GM23338 (cell line): ENCODE measurements around the gene LAPTM5. TPM values are rescaled to one million over a fixed set of nuclear protein-coding genes. Genes with fewer than 3 reads are reported as not detected.

Experiments
- ATAC-seq: fragments of 200-7000 bp; cut with Tn5 transposase; 3 replicates; pipeline ENCODE4 v1.9.1; 2020
- DNase-seq: peaks from one replicate; pipeline ENCODE4 v3.0.0-alpha.2; 2015; ENCODE audit warnings: low spot score
- H2AFZ ChIP-seq: fragments of 200-600 bp; sonication (generic); 2 replicates; pipeline ENCODE4 v1.8.0; 2016; ENCODE audit warnings: antibody characterized with exemption, mild to moderate bottlenecking, moderate library complexity
- H3F3A ChIP-seq: fragments of 200-600 bp; sonication (generic); replicated peaks from 2 replicates; pipeline ENCODE4 v1.8.0; 2017; ENCODE audit warnings: antibody characterized with exemption, mixed run types, low read depth
- H3K27ac ChIP-seq: fragments of 200-600 bp; sonication (generic); 2 replicates; pipeline ENCODE4 v1.6.1; 2016; ENCODE audit warnings: low read depth
- H3K27me3 ChIP-seq: fragments of 200-600 bp; sonication (generic); 2 replicates; pipeline ENCODE4 v1.8.0; 2016; ENCODE audit warnings: mild to moderate bottlenecking, mixed run types, moderate library complexity; ENCODE audit not compliant: insufficient read depth
- H3K36me3 ChIP-seq: fragments of 200-600 bp; sonication (generic); 2 replicates; pipeline ENCODE4 v1.8.0; 2016; ENCODE audit warnings: mild to moderate bottlenecking; ENCODE audit not compliant: insufficient read depth
- H3K4me1 ChIP-seq: fragments of 200-600 bp; sonication (generic); 2 replicates; pipeline ENCODE4 v1.8.0; 2016; ENCODE audit warnings: mild to moderate bottlenecking, moderate library complexity; ENCODE audit not compliant: insufficient read depth
- H3K4me2 ChIP-seq: fragments of 200-600 bp; sonication (generic); 2 replicates; pipeline ENCODE4 v1.7.1; 2017; ENCODE audit warnings: mixed run types
- H3K4me3 ChIP-seq: fragments of 200-600 bp; sonication (generic); 2 replicates; pipeline ENCODE4 v1.6.1; 2016; ENCODE audit warnings: mixed run types
- H3K79me2 ChIP-seq: fragments of 200-600 bp; sonication (generic); replicated peaks from 2 replicates; pipeline ENCODE4 v1.8.0; 2017; ENCODE audit warnings: mild to moderate bottlenecking; ENCODE audit not compliant: insufficient read depth
- H3K9me2 ChIP-seq: fragments of 200-600 bp; sonication (generic); 2 replicates; pipeline ENCODE4 v1.8.0; 2017; ENCODE audit not compliant: insufficient read depth
- H4K20me1 ChIP-seq: fragments of 200-600 bp; sonication (generic); replicated peaks from 2 replicates; pipeline ENCODE4 v1.8.0; 2017; ENCODE audit warnings: mild to moderate bottlenecking; ENCODE audit not compliant: insufficient read depth
- H3K27ac Mint-ChIP-seq: 2 replicates; pipeline ENCODE4 v1.8.0; 2020; ENCODE audit warnings: inconsistent platforms, mild to moderate bottlenecking, moderate library complexity, mixed read lengths
- H3K27me3 Mint-ChIP-seq: 3 replicates; pipeline ENCODE4 v1.8.0; 2022; ENCODE audit warnings: low read depth, mild to moderate bottlenecking, moderate library complexity, mixed read lengths, inconsistent platforms; ENCODE audit not compliant: insufficient read depth, poor library complexity
- H3K36me3 Mint-ChIP-seq: 3 replicates; pipeline ENCODE4 v1.8.0; 2021; ENCODE audit warnings: low read depth, mild to moderate bottlenecking, inconsistent platforms, moderate library complexity, mixed read lengths
- H3K4me1 Mint-ChIP-seq: 3 replicates; pipeline ENCODE4 v1.8.0; 2020; ENCODE audit warnings: mild to moderate bottlenecking, inconsistent platforms, mixed read lengths
- H3K4me3 Mint-ChIP-seq: 3 replicates; pipeline ENCODE4 v1.8.0; 2021; ENCODE audit warnings: moderate library complexity, mild to moderate bottlenecking, inconsistent platforms, mixed read lengths
- H3K9me3 Mint-ChIP-seq: 3 replicates; pipeline ENCODE4 v1.8.0; 2020; ENCODE audit warnings: moderate library complexity, mild to moderate bottlenecking, inconsistent platforms, mixed read lengths
- CTCF ChIP-seq, 2 experiments: fragments of 200-600 bp in 1 of 2; sonication (generic) in 1 of 2; conservative IDR thresholded peaks; 2 replicates each; pipeline versions ENCODE4 v1.5.1 to v1.6.1; 2016 to 2017; ENCODE audit warnings: antibody characterized with exemption in 2 of 2, low read depth in 2 of 2, mild to moderate bottlenecking in 2 of 2, moderate library complexity in 1 of 2
- EZH2phosphoT487 ChIP-seq: fragments of 200-600 bp; sonication (generic); IDR thresholded peaks from one replicate; pipeline ENCODE4 v1.8.1; 2018; ENCODE audit warnings: antibody characterized with exemption; ENCODE audit not compliant: unreplicated experiment
- JUNB ChIP-seq: IDR thresholded peaks from one replicate; pipeline ENCODE4 v1.6.1; 2016; ENCODE audit warnings: antibody characterized with exemption; ENCODE audit not compliant: unreplicated experiment
- NANOG ChIP-seq: IDR thresholded peaks from 2 replicates; pipeline ENCODE4 v1.6.1; 2016; ENCODE audit warnings: antibody characterized with exemption, borderline replicate concordance
- POLR2AphosphoS5 ChIP-seq: IDR thresholded peaks from 2 replicates; pipeline ENCODE4 v1.6.1; 2016; ENCODE audit warnings: antibody characterized with exemption, low read depth
- STAT1 ChIP-seq: IDR thresholded peaks from one replicate; pipeline ENCODE4 v1.6.1; 2016; ENCODE audit warnings: antibody characterized with exemption; ENCODE audit not compliant: unreplicated experiment
- ZNF114 ChIP-seq: fragments of 250-450 bp; sonication (Bioruptor Pico); IDR thresholded peaks from 2 replicates; pipeline ENCODE4 v1.5.0; 2020; ENCODE audit warnings: mild to moderate bottlenecking, moderate library complexity
- ZNF462 ChIP-seq: fragments of 250-450 bp; sonication (Bioruptor Pico); IDR thresholded peaks from 2 replicates; pipeline ENCODE4 v1.5.0; 2020; ENCODE audit warnings: mild to moderate bottlenecking, moderate library complexity
- polyA plus RNA-seq: library from polyadenylated mRNA; unstranded; fragments of >200 nt; fragmentation: Nextera tagmentation; extraction: Ambion mirVana; gene quantifications from 2 replicates; pipeline ENCODE4 v1.2.1, GENCODE V29; 2016
- total RNA-seq: library from RNA; depleted of rRNA; stranded (reverse); fragments of >200 nt; shearing (Covaris generic); gene quantifications from 2 replicates; pipeline ENCODE4 v1.2.3, GENCODE V29; 2014
- TF ChIP-seq, protein P1 (sequence below): IDR thresholded peaks from 2 replicates; pipeline ENCODE4 v1.6.1; 2016; ENCODE audit warnings: antibody characterized with exemption

LAPTM5 gene
- total and polyA plus RNA-seq, 2 experiments from 2014 or later, result 0.21 TPM; not detected in 1

- ATAC-seq (no peak), DNase-seq (no peak)
- H3K9me2 ChIP-seq, result no peaks in the 10 kb centered on the region
- no peaks in the 10 kb centered on the region for H3F3A ChIP-seq
- no peaks in the 10 kb centered on the region for H3K4me1 ChIP-seq
- Mint-ChIP-seq H3K27ac (no peak overlapping the region), H3K9me3 (no peaks in the 10 kb centered on the region), H3K4me3 (no peak overlapping the region), H3K4me1 (peaks cover 27% of the 10 kb centered on the region), H3K36me3 (no peaks in the 10 kb centered on the region), H3K27me3 (peaks cover 17% of the 10 kb centered on the region)
- no peaks in the 10 kb centered on the region for H3K27me3 ChIP-seq
- no peak overlapping the region for H3K4me2 ChIP-seq
- no peak for TF ChIP-seq POLR2AphosphoS5
- no peak for TF ChIP-seq NANOG
- TF ChIP-seq EZH2phosphoT487, result no peak
- TF ChIP-seq, protein P1, sequence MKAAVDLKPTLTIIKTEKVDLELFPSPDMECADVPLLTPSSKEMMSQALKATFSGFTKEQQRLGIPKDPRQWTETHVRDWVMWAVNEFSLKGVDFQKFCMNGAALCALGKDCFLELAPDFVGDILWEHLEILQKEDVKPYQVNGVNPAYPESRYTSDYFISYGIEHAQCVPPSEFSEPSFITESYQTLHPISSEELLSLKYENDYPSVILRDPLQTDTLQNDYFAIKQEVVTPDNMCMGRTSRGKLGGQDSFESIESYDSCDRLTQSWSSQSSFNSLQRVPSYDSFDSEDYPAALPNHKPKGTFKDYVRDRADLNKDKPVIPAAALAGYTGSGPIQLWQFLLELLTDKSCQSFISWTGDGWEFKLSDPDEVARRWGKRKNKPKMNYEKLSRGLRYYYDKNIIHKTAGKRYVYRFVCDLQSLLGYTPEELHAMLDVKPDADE, result no peak
- H3K79me2 ChIP-seq, result no peaks in the 10 kb centered on the region
- no peak overlapping the region for H3K27ac ChIP-seq
- no peaks in the 10 kb centered on the region for H3K36me3 ChIP-seq
- H3K4me3 ChIP-seq, result no peak overlapping the region
- no peaks in the 10 kb centered on the region for H4K20me1 ChIP-seq
- H2AFZ ChIP-seq, result peak overlapping the region; percentile 72
Observed at GRCh38 chr1:30745834-30746208, 11.8 kb downstream of the LAPTM5 start.

- DNase-seq (no peak), ATAC-seq (no peak; the same call in 2 of the 3 replicates)
- no peak overlapping the region for H3K4me3 ChIP-seq
- no peaks in the 10 kb centered on the region for H4K20me1 ChIP-seq
- Mint-ChIP-seq H3K27me3 (peaks cover 17% of the 10 kb centered on the region), H3K4me1 (peaks cover 25% of the 10 kb centered on the region), H3K4me3 (no peak overlapping the region), H3K9me3 (no peaks in the 10 kb centered on the region), H3K36me3 (no peaks in the 10 kb centered on the region), H3K27ac (no peak overlapping the region)
- no peaks in the 10 kb centered on the region for H3F3A ChIP-seq
- H3K79me2 ChIP-seq, result no peaks in the 10 kb centered on the region
- H3K27ac ChIP-seq, result no peak overlapping the region
- H3K4me2 ChIP-seq, result no peak overlapping the region
- H3K36me3 ChIP-seq, result no peaks in the 10 kb centered on the region
- H2AFZ ChIP-seq, result peak overlapping the region; percentile 72
- no peaks in the 10 kb centered on the region for H3K27me3 ChIP-seq
- H3K9me2 ChIP-seq, result no peaks in the 10 kb centered on the region
- H3K4me1 ChIP-seq, result no peaks in the 10 kb centered on the region
- TF ChIP-seq ZNF462 (no peak), CTCF (conservative IDR thresholded peaks at IDR 0.05; ENCODE audit: low read depth in 2 of 2) (no peak), JUNB (no peak), STAT1 (no peak), ZNF114 (CRISPR knock-in tag) (no peak), NANOG (no peak), POLR2AphosphoS5 (no peak), EZH2phosphoT487 (no peak)
- TF ChIP-seq, protein P1, result no peak
Observed at GRCh38 chr1:30745156-30745833, 12.3 kb downstream of the LAPTM5 start.
